Ascending aorta (tissue), 2 donors: ENCODE results near the gene LBX2. TPM values are rescaled to one million over a fixed set of nuclear protein-coding genes. Genes with fewer than 3 reads are reported as not detected.

Experiments used
- DNase-seq, 2 donors: peaks; one replicate each; pipeline ENCODE4 v3.0.0-alpha.2; 2019; ENCODE audit warnings: low spot score in 2 of 2
- H3K27ac ChIP-seq, 2 donors: fragments of 200-600 bp; sonication (generic); one replicate each; pipeline ENCODE4 v1.5.1; 2016 to 2017; ENCODE audit warnings: mild to moderate bottlenecking in 1 of 2
- H3K27me3 ChIP-seq: fragments of 200-600 bp; sonication (generic); one replicate; pipeline ENCODE4 v1.5.1; 2017
- H3K36me3 ChIP-seq, 2 donors: fragments of 200-600 bp; sonication (generic); one replicate each; pipeline ENCODE4 v1.5.1; 2016
- H3K4me1 ChIP-seq, 2 donors: fragments of 200-600 bp; sonication (generic); one replicate each; pipeline ENCODE4 v1.5.1; 2016 to 2017; ENCODE audit warnings: mild to moderate bottlenecking in 1 of 2
- H3K4me3 ChIP-seq, 2 donors: fragments of 200-600 bp; sonication (generic); one replicate each; pipeline ENCODE4 v1.5.1; 2016 to 2017; ENCODE audit warnings: mild to moderate bottlenecking in 1 of 2
- H3K9me3 ChIP-seq, 2 donors: fragments of 200-600 bp; sonication (generic); one replicate each; pipeline ENCODE4 v1.5.1; 2016
- intact Hi-C: fragments of 100-400 bp; cut with DNase I; formaldehyde crosslinking; loops from one replicate; pipeline ENCODE4 v1.15.1; 2023
- total RNA-seq: library from RNA; depleted of rRNA; stranded (reverse); fragments of >200 nt; gene quantifications from one replicate; pipeline ENCODE4 v1.1.0, GENCODE V29; 2016
- TF ChIP-seq, protein P1 (sequence below), 3 experiments: fragments of 200-600 bp in 2 of 3; fragments of 450-650 bp in 1 of 3; sonication (generic) in 2 of 3; IDR thresholded peaks; one replicate each; pipeline ENCODE4 v1.5.1; 2016 to 2019; ENCODE audit warnings: antibody characterized with exemption in 3 of 3, mild to moderate bottlenecking in 1 of 3, moderate library complexity in 1 of 3

Gene LBX2
- total RNA-seq, 1 donor from 2014 or later: 3.0 TPM

DNA sequence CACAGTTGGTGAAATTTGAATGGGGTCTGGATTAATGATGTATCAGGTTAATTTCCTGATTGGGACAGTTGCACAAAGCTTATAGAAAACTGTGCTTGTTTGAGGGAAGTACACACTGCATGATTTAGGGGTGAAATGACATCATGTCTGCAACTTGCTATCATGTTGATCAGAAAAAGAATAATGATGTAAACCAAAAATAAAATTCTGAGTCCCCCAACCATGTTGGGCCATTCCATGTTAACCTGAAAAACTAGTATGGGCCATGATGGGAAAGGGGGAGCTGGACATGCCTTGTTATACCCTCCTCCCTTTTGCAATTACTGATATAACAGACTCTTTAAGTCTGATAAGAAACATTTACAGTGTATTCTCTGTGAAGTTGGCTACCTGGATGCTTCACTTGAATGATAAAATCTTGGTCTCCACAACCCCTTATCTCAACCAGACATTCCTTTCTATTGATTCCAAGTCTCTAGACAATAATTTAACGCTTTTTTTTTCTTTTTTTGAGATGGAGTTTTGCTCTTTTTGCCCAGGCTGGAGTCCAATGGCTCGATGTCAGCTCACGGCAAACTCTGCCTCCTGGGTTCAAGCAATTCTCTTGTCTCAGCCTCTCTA lies 48.7 kb downstream of the LBX2 start:
- H3K27me3 ChIP-seq: no peaks in the 10 kb centered on the region
- H3K27ac ChIP-seq: no peak overlapping the region
- H3K4me1 ChIP-seq: peaks cover 5 to 6% of the 10 kb centered on the region in 2 donors
- H3K4me3 ChIP-seq: no peak overlapping the region
- no peak for DNase-seq
- intact Hi-C loops: loop anchor here (10.0 kb wide), 1 partner anchor 1896 kb away; no protein-coding TSS in a partner anchor
- TF ChIP-seq, protein P1, sequence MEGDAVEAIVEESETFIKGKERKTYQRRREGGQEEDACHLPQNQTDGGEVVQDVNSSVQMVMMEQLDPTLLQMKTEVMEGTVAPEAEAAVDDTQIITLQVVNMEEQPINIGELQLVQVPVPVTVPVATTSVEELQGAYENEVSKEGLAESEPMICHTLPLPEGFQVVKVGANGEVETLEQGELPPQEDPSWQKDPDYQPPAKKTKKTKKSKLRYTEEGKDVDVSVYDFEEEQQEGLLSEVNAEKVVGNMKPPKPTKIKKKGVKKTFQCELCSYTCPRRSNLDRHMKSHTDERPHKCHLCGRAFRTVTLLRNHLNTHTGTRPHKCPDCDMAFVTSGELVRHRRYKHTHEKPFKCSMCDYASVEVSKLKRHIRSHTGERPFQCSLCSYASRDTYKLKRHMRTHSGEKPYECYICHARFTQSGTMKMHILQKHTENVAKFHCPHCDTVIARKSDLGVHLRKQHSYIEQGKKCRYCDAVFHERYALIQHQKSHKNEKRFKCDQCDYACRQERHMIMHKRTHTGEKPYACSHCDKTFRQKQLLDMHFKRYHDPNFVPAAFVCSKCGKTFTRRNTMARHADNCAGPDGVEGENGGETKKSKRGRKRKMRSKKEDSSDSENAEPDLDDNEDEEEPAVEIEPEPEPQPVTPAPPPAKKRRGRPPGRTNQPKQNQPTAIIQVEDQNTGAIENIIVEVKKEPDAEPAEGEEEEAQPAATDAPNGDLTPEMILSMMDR (IDR thresholded peaks at IDR 0.05): no peak
- H3K9me3 ChIP-seq: no peaks in the 10 kb centered on the region
- H3K36me3 ChIP-seq: no peaks in the 10 kb centered on the region

DNA sequence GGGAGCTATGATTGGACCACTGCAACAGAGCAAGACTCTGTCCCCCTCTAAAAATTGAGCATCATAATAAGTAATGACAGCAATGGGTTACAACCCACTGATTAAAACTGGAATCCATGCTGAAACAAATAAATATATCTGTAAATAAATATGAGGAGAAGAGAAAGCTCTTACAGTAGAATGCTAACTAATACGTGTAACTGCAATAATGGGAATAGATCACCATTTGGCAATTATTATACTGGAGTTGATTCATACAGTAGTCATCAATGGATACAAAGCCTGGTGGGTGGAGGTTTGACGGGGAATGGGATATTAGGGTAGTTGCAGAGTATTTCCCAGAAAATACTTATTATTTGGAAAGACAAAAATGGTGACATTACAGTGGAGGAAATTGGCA lies 50.6 kb downstream of the LBX2 start:
- H3K36me3 ChIP-seq: no peaks in the 10 kb centered on the region
- peaks cover 0 to 2% of the 10 kb centered on the region in 2 donors for H3K4me1 ChIP-seq
- intact Hi-C loops: no loop called here
- no peak for DNase-seq
- H3K9me3 ChIP-seq: no peaks in the 10 kb centered on the region
- H3K27me3 ChIP-seq: no peaks in the 10 kb centered on the region
- H3K4me3 ChIP-seq: no peak overlapping the region
- TF ChIP-seq, protein P1 (IDR thresholded peaks at IDR 0.05): no peak
- no peak overlapping the region for H3K27ac ChIP-seq

Other genes starting within 250 kb of the LBX2 start
- 0.11 TPM for gene SLC4A5, start 156.2 kb downstream of the LBX2 start, total RNA-seq
- 152 TPM for gene DCTN1, start 119.3 kb downstream of the LBX2 start, total RNA-seq
- gene C2orf81, start 78.0 kb downstream of the LBX2 start, total RNA-seq: 10.3 TPM
- gene WDR54, start 77.9 kb downstream of the LBX2 start, total RNA-seq: 5.5 TPM
- 9.5 TPM for gene RTKN, start 57.7 kb downstream of the LBX2 start, total RNA-seq
- 79.4 TPM for gene INO80B, start 44.5 kb downstream of the LBX2 start, total RNA-seq
- gene WBP1, start 41.2 kb downstream of the LBX2 start, total RNA-seq: 18.1 TPM
- gene MOGS, start 34.2 kb downstream of the LBX2 start, total RNA-seq: 71.9 TPM
- gene MRPL53, start 26.9 kb downstream of the LBX2 start, total RNA-seq: 37.7 TPM
- gene CCDC142, start 16.6 kb downstream of the LBX2 start, total RNA-seq: 16.5 TPM
- gene TTC31, start 16.5 kb downstream of the LBX2 start, total RNA-seq: 19.5 TPM
- not detected for gene PCGF1, start 8.1 kb upstream of the LBX2 start, total RNA-seq
- gene TLX2, start 14.8 kb upstream of the LBX2 start, total RNA-seq: not detected
- gene DQX1, start 26.6 kb upstream of the LBX2 start, total RNA-seq: not detected
- gene AUP1, start 30.1 kb upstream of the LBX2 start, total RNA-seq: 120 TPM
- 80.1 TPM for gene HTRA2, start 30.3 kb upstream of the LBX2 start, total RNA-seq
- 19.8 TPM for gene LOXL3, start 54.3 kb upstream of the LBX2 start, total RNA-seq
- gene DOK1, start 55.1 kb upstream of the LBX2 start, total RNA-seq: 68.1 TPM
- gene M1AP, start 148.7 kb upstream of the LBX2 start, total RNA-seq: not detected
- 0.32 TPM for gene SEMA4F, start 154.6 kb upstream of the LBX2 start, total RNA-seq